Measurements from ENCODE around the gene ACSS2. TPM values are rescaled to one million over a fixed set of nuclear protein-coding genes. Genes with fewer than 3 reads are reported as not detected.

ACSS2 gene
- total and polyA plus RNA-seq, 11 donors: 72.6 to 117 (median 99.7) TPM

- Histone ChIP-seq H3K27ac (peak overlapping the region in 5 of 12 donors; percentile 44 to 95 (median 79)), H3K36me3 (no peaks in the 10 kb centered on the region), H3K4me3 (peak overlapping the region in 2 of 12 donors; percentile 75 to 76), H3K9me3 (no peaks in the 10 kb centered on the region), H3K27me3 (no peaks in the 10 kb centered on the region), H3K4me1 (peaks cover 2 to 61% (median 38%) of the 10 kb centered on the region in 12 donors)
- intact Hi-C loops (cut with DNase I): loop anchor here (1.0 to 10.0 kb wide), 15 partner anchors 81 to 401 kb away; partner anchors contain the start of genes GSS (in 7 of the 10), MYH7B (in 7 of the 10), TRPC4AP (in 5 of the 10) and MMP24OS (in 2 of the 10)
- 50 to 62% (median 54%) methylated on average over 3 of the region's 3 CpGs for WGBS, 4 donors
- DNase-seq (no peak), ATAC-seq (no peak)
- TF ChIP-seq POLR2A (IDR thresholded peaks at IDR 0.05): no peak
- TF ChIP-seq CTCF (IDR thresholded peaks at IDR 0.05): no peak
These were observed 2.8 kb upstream of the ACSS2 start for GRCh38 chr20:34873583-34874093.

GRCh38 chr20:34874094-34874654 lies 2.2 kb upstream of the ACSS2 start:
- ATAC-seq (peak; percentile 22 to 54 (median 52)), DNase-seq (peak in 4 of 5 donors; percentile 75 to 81 (median 78))
- no peaks in the 10 kb centered on the region for H3K9me3 ChIP-seq
- H3K27ac ChIP-seq: peak overlapping the region in 11 of 12 donors; percentile 15 to 95 (median 84)
- peaks cover 2 to 61% (median 38%) of the 10 kb centered on the region in 12 donors for H3K4me1 ChIP-seq
- no peaks in the 10 kb centered on the region for H3K27me3 ChIP-seq
- WGBS, 4 donors: 18 to 30% (median 24%) methylated on average over 2 of the region's 2 CpGs
- H3K4me3 ChIP-seq: no peak overlapping the region
- intact Hi-C loops (cut with DNase I): loop anchor here (1.0 to 10.0 kb wide), 14 partner anchors 81 to 401 kb away; partner anchors contain the start of genes GSS (in 6 of the 10), MYH7B (in 6 of the 10), TRPC4AP (in 4 of the 10) and MMP24OS (in 2 of the 10)
- TF ChIP-seq CTCF (IDR thresholded peaks at IDR 0.05): peak; percentile 67 to 91 (median 82)
- TF ChIP-seq POLR2A (IDR thresholded peaks at IDR 0.05): no peak
- no peaks in the 10 kb centered on the region for H3K36me3 ChIP-seq

- peak; percentile 89 to 94 (median 90) for ATAC-seq
- Histone ChIP-seq H3K36me3 (no peaks in the 10 kb centered on the region), H3K27ac (peak overlapping the region; percentile 65 to 95 (median 88)), H3K27me3 (no peaks in the 10 kb centered on the region), H3K4me1 (peaks cover 2 to 71% (median 41%) of the 10 kb centered on the region in 12 donors), H3K4me3 (peak overlapping the region in 11 of 12 donors; percentile 9 to 98 (median 77)), H3K9me3 (no peaks in the 10 kb centered on the region)
- DNase-seq: peak in 3 of 5 donors; percentile 100
- intact Hi-C loops (cut with DNase I): loop anchor here in 8 of 10 donors (1.0 to 10.0 kb wide), 8 partner anchors 79 to 399 kb away; partner anchors contain the start of genes GSS (in 3 of the 8), MYH7B (in 3 of the 8), MMP24OS (in 2 of the 8) and TRPC4AP (in 2 of the 8)
- 7 to 11% (median 9%) methylated on average over 20 of the region's 20 CpGs for WGBS, 4 donors
- TF ChIP-seq CTCF (IDR thresholded peaks at IDR 0.05): peak in 5 of 12 donors; percentile 15 to 49 (median 39)
- TF ChIP-seq POLR2A (IDR thresholded peaks at IDR 0.05): peak in 1 of 2 donors; percentile 14
These were observed 588 bp upstream of the ACSS2 start for GRCh38 chr20:34875642-34876405.
